HG03565 (cell line): Measurements from ENCODE around the gene LRRC7.
"Not testable (repeated sequence)": the region's sequence is repeated elsewhere in the genome, so short reads cannot be mapped to it uniquely, and the experiment has no call there.

ENCODE experiments used
- ATAC-seq: cut with Tn5 transposase; IDR thresholded peaks from one replicate; pipeline ENCODE4 v1.9.1; 2021; ENCODE audit warnings: mild to moderate bottlenecking, moderate library complexity; ENCODE audit not compliant: unreplicated experiment

LRRC7 gene

GRCh38 chr1:69943030-69943429, 375.3 kb downstream of the LRRC7 start:
- ATAC-seq, result no peak

- ATAC-seq, result no peak
These were observed 379.2 kb downstream of the LRRC7 start for GRCh38 chr1:69946935-69947334.

- ATAC-seq, result no peak
These were observed 380.1 kb downstream of the LRRC7 start for GRCh38 chr1:69947837-69948236.

- no peak for ATAC-seq
These were observed 385.0 kb downstream of the LRRC7 start for GRCh38 chr1:69952676-69953075.

GRCh38 chr1:69962452-69962851, 394.7 kb downstream of the LRRC7 start:
- ATAC-seq, result not testable (repeated sequence)

GRCh38 chr1:69967245-69967766, 399.6 kb downstream of the LRRC7 start:
- no peak for ATAC-seq

GRCh38 chr1:69976896-69977295, 409.2 kb downstream of the LRRC7 start:
- no peak for ATAC-seq

- ATAC-seq, result no peak
These were observed 415.3 kb downstream of the LRRC7 start for GRCh38 chr1:69982992-69983391.

- no peak for ATAC-seq
These were observed 417.7 kb downstream of the LRRC7 start for GRCh38 chr1:69985376-69985775.

GRCh38 chr1:69985901-69986439, 418.2 kb downstream of the LRRC7 start:
- ATAC-seq, result no peak

GRCh38 chr1:69987881-69988280, 420.2 kb downstream of the LRRC7 start:
- ATAC-seq, result no peak

- ATAC-seq, result no peak
These were observed 423.9 kb downstream of the LRRC7 start for GRCh38 chr1:69991644-69992043.

- no peak for ATAC-seq
These were observed 424.9 kb downstream of the LRRC7 start for GRCh38 chr1:69992594-69992993.

DNA sequence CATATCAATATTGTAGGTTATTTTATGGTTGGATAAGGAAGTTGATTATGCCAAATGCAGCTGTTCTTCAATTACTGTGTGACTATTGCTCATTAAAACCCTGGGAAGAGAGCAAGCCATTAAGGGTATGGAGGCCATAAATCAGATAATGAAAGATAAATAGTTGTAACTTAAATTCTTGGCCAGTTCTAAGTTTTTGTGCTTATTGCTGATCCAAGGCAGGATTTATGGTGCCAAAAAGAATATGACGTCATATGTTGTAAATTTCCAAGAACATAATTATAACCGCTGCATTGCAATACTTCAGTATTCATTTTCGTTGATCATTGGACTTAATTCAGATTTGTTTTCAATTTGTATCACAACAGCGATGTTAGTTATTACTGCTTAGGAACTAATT, 426.1 kb downstream of the LRRC7 start:
- ATAC-seq, result no peak

DNA sequence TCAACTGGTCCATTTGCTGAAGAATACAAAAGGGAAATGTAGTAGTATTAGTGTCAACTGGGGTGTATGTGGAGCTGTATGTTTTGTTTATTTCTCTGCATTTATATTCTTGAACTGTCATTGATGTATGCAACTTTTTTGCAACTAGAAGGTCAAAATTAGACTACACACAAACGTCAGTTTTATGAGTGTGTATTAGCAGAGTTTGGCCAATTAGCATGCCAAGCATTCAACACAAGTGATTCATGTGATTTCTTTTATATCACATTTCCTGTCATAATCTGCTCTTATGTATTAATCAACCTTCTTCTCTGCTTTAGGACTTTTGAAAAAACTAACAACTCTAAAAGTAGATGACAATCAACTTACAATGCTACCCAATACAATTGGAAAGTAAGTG, 426.5 kb downstream of the LRRC7 start:
- no peak for ATAC-seq

DNA sequence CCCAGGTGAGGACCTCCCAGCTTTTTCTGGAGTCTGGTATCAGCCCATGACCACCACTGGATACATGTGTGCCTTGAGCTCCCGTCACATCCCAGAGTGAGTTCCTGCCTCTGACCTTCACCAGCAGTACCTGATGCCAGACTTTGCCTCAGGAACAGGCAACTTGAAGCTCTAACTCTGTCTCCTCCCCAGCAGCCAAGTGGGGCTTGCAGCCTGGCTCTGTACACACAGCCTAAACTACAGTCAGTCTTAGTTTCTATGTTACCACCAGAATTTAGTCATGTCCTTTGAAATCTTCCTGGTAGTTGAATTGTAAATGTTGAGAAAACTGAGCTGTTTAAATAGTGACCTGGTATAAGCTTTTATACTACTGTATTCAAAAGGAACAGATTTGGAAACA, 431.1 kb downstream of the LRRC7 start:
- no peak for ATAC-seq

- no peak for ATAC-seq
These were observed 435.6 kb downstream of the LRRC7 start for GRCh38 chr1:70003211-70003908.

DNA sequence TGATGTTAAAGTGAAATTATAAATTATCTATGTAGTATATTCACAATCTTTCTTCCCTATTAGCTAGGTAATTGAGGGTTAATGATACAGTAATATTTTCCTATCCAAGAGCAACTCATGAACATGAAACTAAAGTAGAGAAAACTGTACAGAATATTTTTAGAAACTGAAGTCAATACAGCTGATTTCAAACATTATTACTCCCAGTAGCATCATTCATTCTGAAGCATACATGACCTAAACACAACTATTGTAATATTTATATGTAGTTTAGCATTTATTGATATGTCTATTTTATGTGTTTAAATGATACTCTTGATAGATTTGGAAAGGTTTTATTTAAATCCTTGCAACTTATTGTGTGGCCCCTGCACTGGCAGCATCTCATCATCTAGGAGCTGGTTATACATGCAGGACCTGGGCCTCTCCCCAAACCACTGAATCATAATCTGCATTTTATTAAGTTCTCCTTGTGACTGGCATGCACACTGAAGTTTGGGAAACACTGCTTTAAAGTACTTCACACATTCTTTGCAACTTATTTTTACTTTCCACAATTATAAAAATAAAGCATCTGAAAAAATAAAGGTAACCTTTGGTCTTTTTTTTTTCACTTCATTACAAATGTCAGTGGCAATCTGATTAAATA, 437.8 kb downstream of the LRRC7 start:
- ATAC-seq, result no peak

- ATAC-seq, result no peak
These were observed 440.9 kb downstream of the LRRC7 start for GRCh38 chr1:70008660-70009059.

DNA sequence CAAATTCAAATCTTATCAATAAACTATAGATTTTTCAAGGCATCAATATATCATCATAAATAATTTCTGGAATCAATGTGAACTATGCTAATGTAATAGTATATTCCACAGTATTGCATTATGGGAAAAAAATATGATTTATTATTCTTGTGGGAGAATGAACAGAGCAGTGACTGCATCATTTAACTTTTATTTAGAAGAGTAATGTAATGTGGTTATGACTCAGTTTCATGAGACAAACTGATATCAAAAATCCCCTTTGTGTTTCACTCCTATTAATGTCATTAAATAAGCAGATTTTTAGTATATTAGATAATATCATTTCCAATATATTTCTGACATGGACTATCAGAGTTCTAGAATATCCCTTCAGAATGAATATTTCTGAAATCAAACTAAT, 450.0 kb downstream of the LRRC7 start:
- no peak for ATAC-seq

GRCh38 chr1:70024272-70024671, 456.6 kb downstream of the LRRC7 start:
- no peak for ATAC-seq

GRCh38 chr1:70025052-70025451, 457.3 kb downstream of the LRRC7 start:
- ATAC-seq, result no peak
